Adipose tissue (tissue), 3 donors: ENCODE measurements around the gene CEP295NL. TPM values are rescaled to one million over a fixed set of nuclear protein-coding genes. Genes with fewer than 3 reads are reported as not detected.

ENCODE experiments used
- H3K27ac ChIP-seq: one replicate; pipeline ENCODE4 v1.5.1; 2013; ENCODE audit warnings: low read depth, low read length
- WGBS, 3 donors: extraction: QIAGEN DNeasy Blood & Tissue Kit; methylation state at CpG; one replicate each; pipeline ENCODE4 v1.1.7; 2013; 5-methylcytosine and 5-hydroxymethylcytosine counted together
- polyA plus RNA-seq, 3 donors: library from polyadenylated mRNA; stranded (reverse); fragments of 200-250 nt; gene quantifications; one replicate each; pipeline ENCODE4 v1.2.3, GENCODE V29; 2013
- donor health status: healthy with polysubstance abuse.
- donor health status: Bipolar disorder and iron deficiency.
- donor health status: healthy.

Gene CEP295NL
- polyA plus RNA-seq, 3 donors, result 0.03 to 2.4 (median 0.15) TPM

GRCh38 chr17:78855561-78856165 lies 47.3 kb downstream of the CEP295NL start:
- 94 to 97% (median 95%) methylated on average over 25 of the region's 25 CpGs for WGBS, 3 donors

GRCh38 chr17:78854508-78854907 lies 48.5 kb downstream of the CEP295NL start:
- 77 to 85% (median 85%) methylated on average over 8 to 9 of the region's 9 CpGs for WGBS, 3 donors
- no peak overlapping the region for H3K27ac ChIP-seq

More at GRCh38 chr17:78855561-78856165, 47.3 kb downstream of the CEP295NL start:
- H3K27ac ChIP-seq, result no peak overlapping the region

GRCh38 chr17:78853926-78854394 lies 49.0 kb downstream of the CEP295NL start:
- H3K27ac ChIP-seq, result no peak overlapping the region
- WGBS, 3 donors, result 64 to 71% (median 71%) methylated on average over 11 of the region's 11 CpGs

GRCh38 chr17:78852709-78853121 lies 50.3 kb downstream of the CEP295NL start:
- 79 to 85% (median 83%) methylated on average over 16 of the region's 16 CpGs for WGBS, 3 donors

GRCh38 chr17:78849026-78849425 lies 54.0 kb downstream of the CEP295NL start:
- no peak overlapping the region for H3K27ac ChIP-seq
- WGBS, 3 donors, result 85 to 95% (median 92%) methylated on average over 5 of the region's 5 CpGs

More at GRCh38 chr17:78852709-78853121, 50.3 kb downstream of the CEP295NL start:
- H3K27ac ChIP-seq, result no peak overlapping the region

- 91 to 96% (median 95%) methylated on average over 3 of the region's 3 CpGs for WGBS, 3 donors
Observed at GRCh38 chr17:78847052-78847451, 55.9 kb downstream of the CEP295NL start.

GRCh38 chr17:78844301-78845005 lies 58.5 kb downstream of the CEP295NL start:
- H3K27ac ChIP-seq, result no peak overlapping the region

More at GRCh38 chr17:78847052-78847451, 55.9 kb downstream of the CEP295NL start:
- H3K27ac ChIP-seq, result no peak overlapping the region

GRCh38 chr17:78842881-78843565 lies 60.0 kb downstream of the CEP295NL start:
- WGBS, 3 donors, result 63 to 72% (median 65%) methylated on average over 10 of the region's 10 CpGs
- no peak overlapping the region for H3K27ac ChIP-seq

More at GRCh38 chr17:78844301-78845005, 58.5 kb downstream of the CEP295NL start:
- 64 to 75% (median 66%) methylated on average over 9 of the region's 9 CpGs for WGBS, 3 donors

GRCh38 chr17:78840780-78841611 lies 62.0 kb downstream of the CEP295NL start, which contains the start of gene USP36:
TSS of gene USP36 (minus strand) at chr17:78840814. CDS start at chr17:78836363, 4,451 bp downstream.
- H3K27ac ChIP-seq, result peak within 1 kb of the TSS; percentile 91
- whole genome bisulfite sequencing, 3 donors, result 0% methylated on average over 57 to 74 of the region's 74 CpGs

Other genes with a start within 250 kb of the CEP295NL start
- 10 to 100 TPM; 23.8 to 42.1 (median 41.7) TPM for gene CYTH1, start 120.9 kb downstream of the CEP295NL start, polyA plus RNA-seq
- gene USP36, start 62.4 kb downstream of the CEP295NL start, polyA plus RNA-seq, result 10 to 100 TPM; 22.2 to 47.1 (median 32.3) TPM
- 100 to 1,000 TPM in 2 of 3 donors, 10 to 100 TPM in 1; 37.2 to 127 (median 122) TPM for gene TIMP2, start 22.2 kb upstream of the CEP295NL start, polyA plus RNA-seq
- 100 to 1,000 TPM; 104 to 220 (median 144) TPM for gene LGALS3BP, start 76.7 kb upstream of the CEP295NL start, polyA plus RNA-seq
- gene CANT1, start 106.6 kb upstream of the CEP295NL start, polyA plus RNA-seq, result 10 to 100 TPM in 2 of 3 donors, 1 to 10 TPM in 1; 9.3 to 22.5 (median 16.9) TPM
- 100 to 1,000 TPM in 2 of 3 donors, 10 to 100 TPM in 1; 33.8 to 357 (median 207) TPM for gene C1QTNF1, start 121.0 kb upstream of the CEP295NL start, polyA plus RNA-seq
- gene ENGASE, start 171.6 kb upstream of the CEP295NL start, polyA plus RNA-seq, result 10 to 100 TPM; 18.7 to 39.0 (median 33.7) TPM